ENCODE measurements around the gene CFD.

CFD gene

DNA sequence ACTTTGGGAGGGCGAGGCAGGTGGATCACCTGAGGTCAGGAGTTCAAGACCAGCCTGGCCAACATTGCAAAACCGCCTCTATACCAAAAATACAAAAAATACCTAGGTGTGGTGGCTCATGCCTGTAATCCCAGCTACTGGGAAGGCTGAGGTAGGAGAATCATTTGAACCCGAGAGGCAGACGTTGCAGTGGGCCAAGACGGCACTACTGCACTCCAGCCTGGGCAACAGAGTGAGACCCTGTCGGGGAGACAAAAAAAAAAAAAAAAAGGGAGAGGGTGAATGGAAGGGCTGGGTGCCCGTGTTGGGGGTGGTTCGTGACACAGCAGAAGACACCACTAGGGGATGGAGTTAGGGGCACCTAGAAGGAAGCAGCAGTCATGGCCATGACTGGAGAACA, 10.8 kb downstream of the CFD start:
- Histone ChIP-seq H2AFZ (ENCODE audit: low read depth, low read length, severe bottlenecking) (no peak overlapping the region), H4K20me1 (ENCODE audit: low read depth, low read length) (no peaks in the 10 kb centered on the region), H3K9me2 (replicated peaks; ENCODE audit: insufficient read depth, low read length) (no peaks in the 10 kb centered on the region), H3K4me3 (ENCODE audit: insufficient read depth, low read length, poor library complexity, severe bottlenecking) (no peak overlapping the region), H3K79me2 (ENCODE audit: insufficient read depth, low read length) (no peaks in the 10 kb centered on the region), H3K9ac (ENCODE audit: low read length) (no peak overlapping the region), H3F3A (ENCODE audit: insufficient read depth) (no peaks in the 10 kb centered on the region), H3K27me3 (ENCODE audit: low read length) (no peaks in the 10 kb centered on the region), H3K4me2 (ENCODE audit: low read depth, low read length, poor library complexity, severe bottlenecking) (no peak overlapping the region), H3K9me3 (ENCODE audit: insufficient read depth, low read length) (no peaks in the 10 kb centered on the region), H3K36me3 (ENCODE audit: low read length) (no peaks in the 10 kb centered on the region), H3K27ac (ENCODE audit: low read depth, low read length) (no peak overlapping the region)
- TF ChIP-seq, protein P1, sequence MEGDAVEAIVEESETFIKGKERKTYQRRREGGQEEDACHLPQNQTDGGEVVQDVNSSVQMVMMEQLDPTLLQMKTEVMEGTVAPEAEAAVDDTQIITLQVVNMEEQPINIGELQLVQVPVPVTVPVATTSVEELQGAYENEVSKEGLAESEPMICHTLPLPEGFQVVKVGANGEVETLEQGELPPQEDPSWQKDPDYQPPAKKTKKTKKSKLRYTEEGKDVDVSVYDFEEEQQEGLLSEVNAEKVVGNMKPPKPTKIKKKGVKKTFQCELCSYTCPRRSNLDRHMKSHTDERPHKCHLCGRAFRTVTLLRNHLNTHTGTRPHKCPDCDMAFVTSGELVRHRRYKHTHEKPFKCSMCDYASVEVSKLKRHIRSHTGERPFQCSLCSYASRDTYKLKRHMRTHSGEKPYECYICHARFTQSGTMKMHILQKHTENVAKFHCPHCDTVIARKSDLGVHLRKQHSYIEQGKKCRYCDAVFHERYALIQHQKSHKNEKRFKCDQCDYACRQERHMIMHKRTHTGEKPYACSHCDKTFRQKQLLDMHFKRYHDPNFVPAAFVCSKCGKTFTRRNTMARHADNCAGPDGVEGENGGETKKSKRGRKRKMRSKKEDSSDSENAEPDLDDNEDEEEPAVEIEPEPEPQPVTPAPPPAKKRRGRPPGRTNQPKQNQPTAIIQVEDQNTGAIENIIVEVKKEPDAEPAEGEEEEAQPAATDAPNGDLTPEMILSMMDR (IDR thresholded peaks at IDR 0.05; ENCODE audit: insufficient read depth, low read length, poor library complexity, severe bottlenecking), result no peak
- no peak for TF ChIP-seq EZH2phosphoT487 (conservative IDR thresholded peaks at IDR 0.05; ENCODE audit: low read length)

DNA sequence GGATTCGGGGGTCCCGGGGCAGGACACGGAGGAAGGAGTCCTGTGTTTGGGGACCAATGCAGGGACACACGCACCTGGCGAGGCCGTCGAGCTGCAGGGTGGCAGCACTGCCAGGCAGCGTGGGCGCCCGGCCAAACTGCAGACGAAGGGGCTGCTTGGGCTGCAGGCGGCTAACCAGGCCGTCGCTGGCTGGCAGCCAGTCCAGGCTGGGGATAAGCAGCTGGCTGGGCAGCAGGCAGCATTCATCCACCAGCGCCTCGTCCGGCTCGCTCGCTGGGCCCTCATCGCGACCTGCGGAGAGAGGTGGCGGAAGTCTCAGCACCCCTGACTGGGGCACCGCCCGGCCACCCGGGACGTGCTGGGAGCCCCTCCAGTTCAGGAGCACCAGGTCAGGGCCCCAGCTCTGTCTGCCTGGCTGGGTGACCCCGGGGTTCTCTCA, 11.5 kb downstream of the CFD start:
- no peak overlapping the region for H3K9ac ChIP-seq (ENCODE audit: low read length)
- H3K36me3 ChIP-seq (ENCODE audit: low read length), result no peaks in the 10 kb centered on the region
- TF ChIP-seq, protein P1 (IDR thresholded peaks at IDR 0.05; ENCODE audit: insufficient read depth, low read length, poor library complexity, severe bottlenecking), result no peak
- TF ChIP-seq EZH2phosphoT487 (conservative IDR thresholded peaks at IDR 0.05; ENCODE audit: low read length), result no peak
- no peak overlapping the region for H2AFZ ChIP-seq (ENCODE audit: low read depth, low read length, severe bottlenecking)
- H4K20me1 ChIP-seq (ENCODE audit: low read depth, low read length), result no peaks in the 10 kb centered on the region
- H3K27me3 ChIP-seq (ENCODE audit: low read length), result no peaks in the 10 kb centered on the region
- no peaks in the 10 kb centered on the region for H3F3A ChIP-seq (ENCODE audit: insufficient read depth)
- H3K9me2 ChIP-seq (replicated peaks; ENCODE audit: insufficient read depth, low read length), result no peaks in the 10 kb centered on the region
- H3K4me3 ChIP-seq (ENCODE audit: insufficient read depth, low read length, poor library complexity, severe bottlenecking), result no peak overlapping the region
- no peak overlapping the region for H3K27ac ChIP-seq (ENCODE audit: low read depth, low read length)
- no peaks in the 10 kb centered on the region for H3K79me2 ChIP-seq (ENCODE audit: insufficient read depth, low read length)
- no peaks in the 10 kb centered on the region for H3K9me3 ChIP-seq (ENCODE audit: insufficient read depth, low read length)
- H3K4me2 ChIP-seq (ENCODE audit: low read depth, low read length, poor library complexity, severe bottlenecking), result no peak overlapping the region

- no peaks in the 10 kb centered on the region for H3K79me2 ChIP-seq (ENCODE audit: insufficient read depth, low read length)
- peak overlapping the region; percentile 39 for H3K4me2 ChIP-seq (ENCODE audit: low read depth, low read length, poor library complexity, severe bottlenecking)
- H2AFZ ChIP-seq (ENCODE audit: low read depth, low read length, severe bottlenecking), result no peak overlapping the region
- no peak overlapping the region for H3K27ac ChIP-seq (ENCODE audit: low read depth, low read length)
- H4K20me1 ChIP-seq (ENCODE audit: low read depth, low read length), result no peaks in the 10 kb centered on the region
- no peak overlapping the region for H3K4me3 ChIP-seq (ENCODE audit: insufficient read depth, low read length, poor library complexity, severe bottlenecking)
- no peaks in the 10 kb centered on the region for H3K27me3 ChIP-seq (ENCODE audit: low read length)
- no peak for TF ChIP-seq EZH2phosphoT487 (conservative IDR thresholded peaks at IDR 0.05; ENCODE audit: low read length)
- TF ChIP-seq, protein P1 (IDR thresholded peaks at IDR 0.05; ENCODE audit: insufficient read depth, low read length, poor library complexity, severe bottlenecking), result no peak
- no peaks in the 10 kb centered on the region for H3K9me3 ChIP-seq (ENCODE audit: insufficient read depth, low read length)
- H3K9ac ChIP-seq (ENCODE audit: low read length), result no peak overlapping the region
- H3F3A ChIP-seq (ENCODE audit: insufficient read depth), result no peaks in the 10 kb centered on the region
- H3K36me3 ChIP-seq (ENCODE audit: low read length), result no peaks in the 10 kb centered on the region
- H3K9me2 ChIP-seq (replicated peaks; ENCODE audit: insufficient read depth, low read length), result no peaks in the 10 kb centered on the region
Measured at GRCh38 chr19:871446-872265, 12.2 kb downstream of the CFD start.
